ENCODE results near the gene TMEM144. TPM values are rescaled to one million over a fixed set of nuclear protein-coding genes. Genes with fewer than 3 reads are reported as not detected.

The TMEM144 gene
- total RNA-seq, 1 donor from 2014 or later: 4.4 TPM

DNA sequence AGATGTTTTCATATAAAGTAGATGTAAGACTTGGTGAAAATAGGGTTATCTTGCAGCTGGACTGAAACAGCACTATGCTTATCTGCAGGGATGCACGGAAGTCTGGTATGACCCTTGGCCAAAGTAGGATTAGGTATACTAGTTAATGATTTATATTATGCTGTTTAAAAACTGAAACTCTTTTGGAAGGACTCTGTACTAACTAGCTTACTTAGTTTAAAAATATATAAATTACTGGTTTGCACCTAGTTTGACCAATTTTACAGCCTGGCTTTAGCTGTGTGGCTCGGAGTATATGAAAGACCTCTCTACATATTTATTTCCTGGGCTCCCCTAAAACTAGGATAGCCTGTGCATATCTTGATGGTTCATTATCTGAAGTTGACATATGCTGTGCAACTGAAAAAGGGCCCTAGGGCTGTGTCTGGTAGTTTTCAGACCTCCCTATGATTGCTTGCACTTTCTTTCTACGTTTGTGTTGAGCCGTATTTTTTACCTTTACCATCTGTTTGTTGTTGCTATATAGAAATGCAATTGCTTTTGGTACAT lies 89.2 kb downstream of the TMEM144 start:
- DNase-seq: no peak

DNA sequence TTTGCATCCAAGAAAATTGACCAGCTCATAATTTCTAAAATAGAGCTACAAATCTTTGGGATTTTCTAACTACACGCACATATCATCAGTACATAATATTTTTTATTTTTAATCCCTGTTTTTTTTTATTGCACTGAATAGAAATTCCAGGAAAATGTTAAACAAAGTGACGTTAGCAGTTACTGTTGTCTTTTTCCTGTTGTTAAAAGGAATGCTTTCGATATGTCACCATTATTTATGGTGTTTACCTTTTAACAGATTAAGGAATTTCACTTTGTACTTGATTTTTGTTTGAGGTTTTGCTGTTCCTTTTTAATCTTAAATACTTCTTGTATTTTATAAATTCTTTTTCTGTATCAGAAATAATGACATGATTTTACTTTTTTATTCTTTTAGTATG lies 89.7 kb downstream of the TMEM144 start:
- no peak for DNase-seq

- DNase-seq: peak; percentile 3
Measured at GRCh38 chr4:158302076-158302866, 92.0 kb downstream of the TMEM144 start.

- DNase-seq: no peak
Measured at GRCh38 chr4:158304694-158305093, 94.4 kb downstream of the TMEM144 start.

Other genes starting within 250 kb of the TMEM144 start
- gene GASK1B, start 37.5 kb upstream of the TMEM144 start, total RNA-seq: 46.3 TPM

All from skin of body (tissue), 2 donors.